Naive thymus-derived CD4-positive, alpha-beta T cell (primary cell): ENCODE measurements around the gene KCNA10. TPM values are rescaled to one million over a fixed set of nuclear protein-coding genes. Genes with fewer than 3 reads are reported as not detected.

Source experiments
- ATAC-seq: fragments of 150-1000 bp; cut with Tn5 transposase; 2 replicates; pipeline ENCODE4 v1.10.0; 2021; ENCODE audit warnings: mild to moderate bottlenecking, moderate library complexity
- CTCF ChIA-PET: fragments of 350-600 bp; sonication (Branson Sonifier 250); formaldehyde crosslinking; loops from one replicate; lab custom pipeline; 2021; ENCODE audit warnings: antibody characterized with exemption; lab: Charles Lee
- POLR2A ChIA-PET: fragments of 350-600 bp; sonication (Branson Sonifier 250); formaldehyde crosslinking; loops from one replicate; lab custom pipeline; 2021; ENCODE audit warnings: antibody characterized with exemption, inconsistent platforms; lab: Charles Lee
- DNase-seq, 9 donors: peaks; one replicate each; pipeline versions ENCODE4 v3.0.0 to v3.0.0-alpha.2; 2020 to 2022; ENCODE audit warnings: mixed read lengths in 1 of 9
- H3K27ac ChIP-seq: one replicate; pipeline ENCODE4 v1.7.0; 2013; ENCODE audit warnings: mild to moderate bottlenecking, low read depth, low read length, moderate library complexity
- H3K27me3 ChIP-seq, 2 donors: one replicate each; pipeline ENCODE4 v1.7.0; 2013; ENCODE audit warnings: low read length in 2 of 2, mild to moderate bottlenecking in 2 of 2, moderate library complexity in 2 of 2; ENCODE audit not compliant: control insufficient read depth in 2 of 2, insufficient read depth in 2 of 2
- H3K36me3 ChIP-seq, 3 experiments: 1 replicate in 2 of 3; 2 replicates in 1 of 3; pipeline ENCODE4 v1.7.0; 2013; ENCODE audit warnings: low read length in 3 of 3, mild to moderate bottlenecking in 3 of 3, moderate library complexity in 1 of 3; ENCODE audit not compliant: insufficient read depth in 3 of 3, control insufficient read depth in 2 of 3
- H3K4me1 ChIP-seq, 2 donors: one replicate each; pipeline ENCODE4 v1.7.0; 2013; ENCODE audit warnings: low read length in 2 of 2, mild to moderate bottlenecking in 2 of 2, moderate library complexity in 1 of 2; ENCODE audit not compliant: control insufficient read depth in 2 of 2, insufficient read depth in 2 of 2
- H3K4me3 ChIP-seq: 2 replicates; pipeline ENCODE4 v1.7.0; 2013; ENCODE audit warnings: mild to moderate bottlenecking, low read length
- H3K9me3 ChIP-seq, 3 experiments: 1 replicate in 2 of 3; 2 replicates in 1 of 3; pipeline ENCODE4 v1.7.0; 2013; ENCODE audit warnings: low read length in 3 of 3; ENCODE audit not compliant: control insufficient read depth in 2 of 3
- H3K27ac Mint-ChIP-seq, 9 donors: one replicate each; pipeline ENCODE4 v1.8.0; 2020 to 2022; ENCODE audit warnings: mixed read lengths in 9 of 9, mild to moderate bottlenecking in 8 of 9, moderate library complexity in 5 of 9, inconsistent platforms in 2 of 9
- H3K27me3 Mint-ChIP-seq, 5 donors: one replicate each; pipeline ENCODE4 v1.8.0; 2021 to 2022; ENCODE audit warnings: mixed read lengths in 5 of 5, mild to moderate bottlenecking in 1 of 5
- H3K36me3 Mint-ChIP-seq, 5 donors: one replicate each; pipeline ENCODE4 v1.8.0; 2020 to 2022; ENCODE audit warnings: mixed read lengths in 5 of 5, mild to moderate bottlenecking in 3 of 5, inconsistent platforms in 1 of 5
- H3K4me1 Mint-ChIP-seq, 7 donors: one replicate each; pipeline ENCODE4 v1.8.0; 2020 to 2022; ENCODE audit warnings: mixed read lengths in 7 of 7, mild to moderate bottlenecking in 3 of 7, inconsistent platforms in 1 of 7
- H3K4me3 Mint-ChIP-seq, 10 donors: one replicate each; pipeline ENCODE4 v1.8.0; 2020 to 2022; ENCODE audit warnings: mild to moderate bottlenecking in 10 of 10, mixed read lengths in 10 of 10, moderate library complexity in 6 of 10, inconsistent platforms in 2 of 10
- H3K9me3 Mint-ChIP-seq, 11 donors: one replicate each; pipeline ENCODE4 v1.8.0; 2020 to 2022; ENCODE audit warnings: mixed read lengths in 11 of 11, mild to moderate bottlenecking in 4 of 11, inconsistent platforms in 1 of 11, moderate library complexity in 1 of 11
- intact Hi-C, 2 donors: fragments of 100-400 bp; cut with micrococcal nuclease; formaldehyde crosslinking; loops; one replicate each; pipeline ENCODE4 v1.15.1; 2023
- polyA plus RNA-seq, 2 donors: library from polyadenylated mRNA; unstranded; fragments of 300-500 nt; fragmentation: Illumina TruSeq; gene quantifications; one replicate each; pipeline ENCODE4 v1.2.3, GENCODE V29; 2021
- total RNA-seq, 6 experiments: library from RNA in 5 of 6; stranded (reverse) in 5 of 6; gene quantifications; 1 replicate in 5 of 6; 2 replicates in 1 of 6; pipeline ENCODE4 v1.2.3 and lab custom pipeline; 2021 to 2026

The KCNA10 gene
- total and polyA plus RNA-seq, 7 experiments from 2014 or later, result not detected

DNA sequence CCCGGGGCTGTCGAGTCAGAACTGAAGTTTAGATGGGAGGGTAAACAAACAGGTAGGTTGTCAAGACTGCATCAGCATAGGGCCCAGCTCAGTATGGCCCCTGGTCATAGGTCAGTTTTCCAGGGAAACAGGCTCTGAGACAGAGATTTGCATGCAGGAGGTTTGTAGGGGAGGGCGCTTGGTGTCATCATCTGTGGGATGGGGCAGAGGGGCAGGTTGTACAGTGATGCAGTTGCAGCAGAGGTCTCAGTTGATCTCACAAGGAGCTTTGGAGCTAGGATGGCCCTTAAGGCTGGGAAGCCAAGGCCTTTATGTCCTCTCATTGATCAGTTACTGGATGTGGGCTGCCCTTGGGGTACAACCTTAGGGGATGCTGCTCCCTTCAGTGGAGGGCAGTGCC, 38.5 kb upstream of the KCNA10 start:
- ChIA-PET POLR2A (no interaction called here), CTCF (interaction anchor here (0.7 to 1.1 kb wide), 3 partner anchors 62 to 225 kb away, joined by 3 to 6 read pairs (median 4); no protein-coding TSS in a partner anchor)
- intact Hi-C loops, result loop anchor here in 1 of 2 donors (5.0 kb wide), 1 partner anchor 130 kb away; no protein-coding TSS in a partner anchor
- Mint-ChIP-seq H3K9me3 (no peaks in the 10 kb centered on the region), H3K27ac (no peak overlapping the region), H3K36me3 (peaks cover 0 to 4% (median 0%) of the 10 kb centered on the region in 5 donors), H3K27me3 (peaks cover 40 to 58% (median 43%) of the 10 kb centered on the region in 5 donors), H3K4me1 (peaks cover 0 to 8% (median 0%) of the 10 kb centered on the region in 7 donors), H3K4me3 (no peak overlapping the region)
- DNase-seq, result no peak
- no peaks in the 10 kb centered on the region for H3K4me1 ChIP-seq
- no peaks in the 10 kb centered on the region for H3K9me3 ChIP-seq
- no peak for ATAC-seq
- no peak overlapping the region for H3K27ac ChIP-seq
- no peaks in the 10 kb centered on the region for H3K36me3 ChIP-seq
- peaks cover 0 to 9% of the 10 kb centered on the region in 2 donors for H3K27me3 ChIP-seq
- no peak overlapping the region for H3K4me3 ChIP-seq

GRCh38 chr1:110556471-110556807, 37.5 kb upstream of the KCNA10 start:
- H3K27ac Mint-ChIP-seq, result no peak overlapping the region
- Histone ChIP-seq H3K27me3 (peaks cover 0 to 9% of the 10 kb centered on the region in 2 donors), H3K4me3 (no peak overlapping the region), H3K27ac (no peak overlapping the region), H3K36me3 (no peaks in the 10 kb centered on the region), H3K9me3 (no peaks in the 10 kb centered on the region), H3K4me1 (no peaks in the 10 kb centered on the region)
- peaks cover 0 to 8% (median 0%) of the 10 kb centered on the region in 7 donors for H3K4me1 Mint-ChIP-seq
- intact Hi-C loops, result loop anchor here in 1 of 2 donors (5.0 kb wide), 1 partner anchor 131 kb away; no protein-coding TSS in a partner anchor
- peak overlapping the region in 1 of 10 donors; percentile 27 for H3K4me3 Mint-ChIP-seq
- CTCF ChIA-PET, result interaction anchor here (1.0 to 2.4 kb wide), 9 partner anchors 25 to 273 kb away, joined by 3 to 21 read pairs (median 4); no protein-coding TSS in a partner anchor
- no peak for ATAC-seq
- no peak for DNase-seq
- peaks cover 0 to 4% (median 0%) of the 10 kb centered on the region in 5 donors for H3K36me3 Mint-ChIP-seq
- POLR2A ChIA-PET, result no interaction called here
- peaks cover 47 to 65% (median 51%) of the 10 kb centered on the region in 5 donors for H3K27me3 Mint-ChIP-seq
- H3K9me3 Mint-ChIP-seq, result no peaks in the 10 kb centered on the region

- H3K9me3 ChIP-seq, result no peaks in the 10 kb centered on the region
- no peak overlapping the region for H3K4me3 ChIP-seq
- H3K27ac ChIP-seq, result no peak overlapping the region
- no peaks in the 10 kb centered on the region for H3K36me3 ChIP-seq
- Mint-ChIP-seq H3K4me3 (peak overlapping the region in 3 of 10 donors; percentile 3 to 49 (median 33)), H3K27ac (no peak overlapping the region), H3K36me3 (peaks cover 0 to 4% (median 0%) of the 10 kb centered on the region in 5 donors), H3K27me3 (peaks cover 47 to 68% (median 55%) of the 10 kb centered on the region in 5 donors), H3K4me1 (peaks cover 0 to 8% (median 0%) of the 10 kb centered on the region in 7 donors), H3K9me3 (no peaks in the 10 kb centered on the region)
- no peaks in the 10 kb centered on the region for H3K4me1 ChIP-seq
- CTCF ChIA-PET, result interaction anchor here (0.8 to 2.4 kb wide), 11 partner anchors 25 to 273 kb away, joined by 3 to 21 read pairs (median 5); partner anchors contain the start of gene KCNA2
- ATAC-seq (no peak), DNase-seq (no peak)
- H3K27me3 ChIP-seq, result peaks cover 0 to 9% of the 10 kb centered on the region in 2 donors
- intact Hi-C loops, result loop anchor here (1.0 to 5.0 kb wide), 4 partner anchors 59 to 227 kb away; no protein-coding TSS in a partner anchor
- POLR2A ChIA-PET, result no interaction called here
Observed at GRCh38 chr1:110555807-110556470, 37.0 kb upstream of the KCNA10 start.

GRCh38 chr1:110554871-110555801, 36.2 kb upstream of the KCNA10 start:
- ChIA-PET POLR2A (no interaction called here), CTCF (interaction anchor here (0.8 to 2.4 kb wide), 11 partner anchors 24 to 274 kb away, joined by 3 to 21 read pairs (median 5); partner anchors contain the start of gene KCNA2)
- Mint-ChIP-seq H3K4me1 (peaks cover 0 to 8% (median 0%) of the 10 kb centered on the region in 7 donors), H3K27ac (no peak overlapping the region), H3K36me3 (peaks cover 0 to 4% (median 0%) of the 10 kb centered on the region in 5 donors), H3K27me3 (peaks cover 47 to 72% (median 60%) of the 10 kb centered on the region in 5 donors), H3K9me3 (no peaks in the 10 kb centered on the region), H3K4me3 (peak overlapping the region in 9 of 10 donors; percentile 13 to 63 (median 31))
- no peak overlapping the region for H3K27ac ChIP-seq
- no peaks in the 10 kb centered on the region for H3K4me1 ChIP-seq
- no peaks in the 10 kb centered on the region for H3K36me3 ChIP-seq
- H3K27me3 ChIP-seq, result peaks cover 0 to 9% of the 10 kb centered on the region in 2 donors
- intact Hi-C loops, result loop anchor here (1.0 to 5.0 kb wide), 4 partner anchors 60 to 228 kb away; no protein-coding TSS in a partner anchor
- ATAC-seq (peak; percentile 89), DNase-seq (peak; percentile 20 to 71 (median 54))
- H3K9me3 ChIP-seq, result no peaks in the 10 kb centered on the region
- peak overlapping the region; percentile 25 for H3K4me3 ChIP-seq

GRCh38 chr1:110551278-110551809, 32.4 kb upstream of the KCNA10 start:
- Histone ChIP-seq H3K36me3 (no peaks in the 10 kb centered on the region), H3K4me1 (no peaks in the 10 kb centered on the region), H3K27ac (no peak overlapping the region), H3K4me3 (no peak overlapping the region), H3K27me3 (peaks cover 0 to 2% of the 10 kb centered on the region in 2 donors), H3K9me3 (no peaks in the 10 kb centered on the region)
- no peak for DNase-seq
- CTCF ChIA-PET, result interaction anchor here (0.6 to 0.9 kb wide), 2 partner anchors 57 to 236 kb away, joined by 3 read pairs; no protein-coding TSS in a partner anchor
- Mint-ChIP-seq H3K27me3 (peaks cover 30 to 61% (median 48%) of the 10 kb centered on the region in 5 donors), H3K9me3 (peaks cover 0 to 3% (median 0%) of the 10 kb centered on the region in 11 donors), H3K4me3 (no peak overlapping the region), H3K27ac (no peak overlapping the region), H3K4me1 (peaks cover 0 to 8% (median 0%) of the 10 kb centered on the region in 7 donors), H3K36me3 (peaks cover 0 to 4% (median 0%) of the 10 kb centered on the region in 5 donors)
- intact Hi-C loops, result no loop called here
- ATAC-seq, result no peak
- POLR2A ChIA-PET, result no interaction called here

DNA sequence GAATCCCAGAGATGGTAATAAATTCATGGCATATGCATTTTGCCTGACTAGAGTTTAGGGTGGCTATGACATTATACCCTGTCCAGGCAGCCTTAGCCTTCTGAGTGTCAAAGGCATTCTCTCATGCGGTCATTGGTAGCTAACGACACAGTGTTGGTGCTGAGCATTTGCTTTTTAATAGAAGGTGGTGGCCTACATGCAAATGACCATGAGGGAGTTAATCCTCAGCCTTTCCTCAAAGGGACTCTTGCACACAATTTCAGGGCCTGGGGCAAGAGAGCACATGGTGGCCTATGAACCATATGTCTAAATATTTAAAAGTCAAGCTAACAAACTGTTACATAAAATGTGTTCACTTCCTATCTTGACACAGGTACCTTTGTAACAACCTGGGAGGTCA, 30.9 kb upstream of the KCNA10 start:
- H3K36me3 Mint-ChIP-seq, result peaks cover 0 to 4% (median 0%) of the 10 kb centered on the region in 5 donors
- H3K4me1 Mint-ChIP-seq, result peaks cover 0 to 4% (median 0%) of the 10 kb centered on the region in 7 donors
- DNase-seq (no peak), ATAC-seq (no peak)
- H3K9me3 Mint-ChIP-seq, result peaks cover 0 to 3% (median 0%) of the 10 kb centered on the region in 11 donors
- H3K4me3 Mint-ChIP-seq, result no peak overlapping the region
- H3K27ac Mint-ChIP-seq, result no peak overlapping the region
- intact Hi-C loops, result no loop called here
- Histone ChIP-seq H3K9me3 (no peaks in the 10 kb centered on the region), H3K27ac (no peak overlapping the region), H3K36me3 (no peaks in the 10 kb centered on the region), H3K27me3 (no peaks in the 10 kb centered on the region), H3K4me3 (no peak overlapping the region), H3K4me1 (no peaks in the 10 kb centered on the region)
- POLR2A ChIA-PET, result no interaction called here
- H3K27me3 Mint-ChIP-seq, result peaks cover 31 to 58% (median 47%) of the 10 kb centered on the region in 5 donors
- CTCF ChIA-PET, result interaction anchor here (1.1 kb wide), 1 partner anchor 234 kb away, joined by 3 read pairs; no protein-coding TSS in a partner anchor
